IMR-90 (cell line): ENCODE measurements around the gene NDUFC2. TPM values are rescaled to one million over a fixed set of nuclear protein-coding genes. Genes with fewer than 3 reads are reported as not detected.

Experiments
- ATAC-seq: fragments of 200-7000 bp; cut with Tn5 transposase; 2 replicates; pipeline ENCODE4 v1.9.1; 2020; ENCODE audit warnings: low read depth, mild to moderate bottlenecking, moderate library complexity
- BruUV-seq: library from RNA; stranded (reverse); fragments of 400-500 nt; replicated peaks from 2 replicates; lab custom pipeline; 2021; lab: Mats Ljungman, UMichigan
- CTCF ChIA-PET: fragments of 300-600 bp; formaldehyde crosslinking; extraction: SDS; loops from one replicate; lab custom pipeline; 2021; ENCODE audit warnings: antibody characterized with exemption; lab: Yijun Ruan, JAX
- POLR2A ChIA-PET: fragments of 300-600 bp; sonication (Branson Sonifier 250); formaldehyde crosslinking; loops from one replicate; lab custom pipeline; 2022; ENCODE audit warnings: antibody characterized with exemption; ENCODE audit not compliant: unreplicated experiment; lab: Charles Lee
- DNase-seq: peaks from one replicate; pipeline ENCODE4 v3.0.0; 2013
- H2AFZ ChIP-seq: replicated peaks from 2 replicates; pipeline ENCODE3; 2013; ENCODE audit warnings: low read length, mild to moderate bottlenecking; ENCODE audit not compliant: poor library complexity
- H2AK5ac ChIP-seq: 2 replicates; pipeline ENCODE4 v1.6.1; 2013; ENCODE audit warnings: low read depth, low read length, inconsistent platforms
- H2AK9ac ChIP-seq: replicated peaks from 2 replicates; pipeline ENCODE3; 2013; ENCODE audit warnings: mild to moderate bottlenecking, low read depth, low read length, moderate library complexity; ENCODE audit not compliant: poor library complexity
- H2BK120ac ChIP-seq: 2 replicates; pipeline ENCODE4 v1.6.1; 2013; ENCODE audit warnings: low read depth, low read length, inconsistent platforms
- H2BK15ac ChIP-seq: 3 replicates; pipeline ENCODE4 v1.6.1; 2013; ENCODE audit warnings: low read depth, low read length, inconsistent platforms
- H2BK20ac ChIP-seq: 2 replicates; pipeline ENCODE4 v1.6.1; 2013; ENCODE audit warnings: low read depth, mild to moderate bottlenecking, inconsistent platforms, low read length, moderate library complexity
- H2BK5ac ChIP-seq: 2 replicates; pipeline ENCODE4 v1.6.1; 2013; ENCODE audit warnings: mild to moderate bottlenecking, low read depth, low read length, inconsistent platforms; ENCODE audit not compliant: poor library complexity, severe bottlenecking
- H3K14ac ChIP-seq: replicated peaks from 2 replicates; pipeline ENCODE4 v1.6.1; 2013; ENCODE audit warnings: low read depth, low read length, inconsistent platforms
- H3K18ac ChIP-seq: 2 replicates; pipeline ENCODE4 v1.6.1; 2013; ENCODE audit warnings: low read depth, low read length, control low read depth
- H3K23ac ChIP-seq: 2 replicates; pipeline ENCODE4 v1.6.1; 2013; ENCODE audit warnings: low read depth, low read length, inconsistent platforms
- H3K27ac ChIP-seq: 2 replicates; pipeline ENCODE4 v1.5.1; 2013; ENCODE audit warnings: mild to moderate bottlenecking, control low read depth, low read length; ENCODE audit not compliant: insufficient read depth
- H3K27me3 ChIP-seq: 2 replicates; pipeline ENCODE4 v1.6.1; 2013; ENCODE audit warnings: low read length; ENCODE audit not compliant: control insufficient read depth, insufficient read depth
- H3K36me3 ChIP-seq: 2 replicates; pipeline ENCODE4 v1.6.1; 2013; ENCODE audit warnings: low read length, mixed read lengths; ENCODE audit not compliant: control insufficient read depth, insufficient read depth
- H3K4ac ChIP-seq: 2 replicates; pipeline ENCODE4 v1.6.1; 2013; ENCODE audit warnings: low read depth, low read length, inconsistent platforms
- H3K4me1 ChIP-seq: 2 replicates; pipeline ENCODE4 v1.6.1; 2013; ENCODE audit warnings: low read length, mixed read lengths; ENCODE audit not compliant: control insufficient read depth, insufficient read depth
- H3K4me2 ChIP-seq: 2 replicates; pipeline ENCODE4 v1.6.1; 2013; ENCODE audit warnings: low read depth, mild to moderate bottlenecking, control low read depth, low read length, moderate library complexity
- H3K4me3 ChIP-seq: 2 replicates; pipeline ENCODE4 v1.5.1; 2013; ENCODE audit warnings: low read depth, mild to moderate bottlenecking, control low read depth, low read length, moderate library complexity; ENCODE audit not compliant: insufficient read depth
- H3K56ac ChIP-seq: 2 replicates; pipeline ENCODE4 v1.6.1; 2013; ENCODE audit warnings: low read length, inconsistent platforms; ENCODE audit not compliant: insufficient read depth; ENCODE audit errors: extremely low read depth
- H3K79me1 ChIP-seq, 2 experiments: 2 replicates each; pipeline ENCODE4 v1.6.1; 2013; ENCODE audit warnings: low read length in 2 of 2, inconsistent platforms in 1 of 2, low read depth in 1 of 2
- H3K9ac ChIP-seq: 2 replicates; pipeline ENCODE4 v1.6.1; 2013; ENCODE audit warnings: low read depth, low read length, control low read depth
- H3K9me1 ChIP-seq: 2 replicates; pipeline ENCODE4 v1.6.1; 2013; ENCODE audit warnings: low read length, inconsistent platforms; ENCODE audit not compliant: insufficient read depth
- H3K9me3 ChIP-seq: 2 replicates; pipeline ENCODE4 v1.6.1; 2013; ENCODE audit warnings: low read length; ENCODE audit not compliant: control insufficient read depth, insufficient read depth
- H4K20me1 ChIP-seq: 2 replicates; pipeline ENCODE4 v1.6.1; 2013; ENCODE audit warnings: low read length, inconsistent platforms; ENCODE audit not compliant: insufficient read depth
- H4K5ac ChIP-seq: 2 replicates; pipeline ENCODE4 v1.6.1; 2013; ENCODE audit warnings: mild to moderate bottlenecking, low read depth, low read length, control low read depth
- H4K8ac ChIP-seq, 2 experiments: 2 replicates each; pipeline ENCODE4 v1.6.1; 2013; ENCODE audit warnings: low read depth in 2 of 2, low read length in 2 of 2, control low read depth in 1 of 2, inconsistent platforms in 1 of 2
- H4K91ac ChIP-seq: 2 replicates; pipeline ENCODE4 v1.6.1; 2013; ENCODE audit warnings: low read depth, low read length, inconsistent platforms; ENCODE audit not compliant: insufficient read depth
- BHLHE40 ChIP-seq: fragments of 150-350 bp; IDR thresholded peaks from 2 replicates; pipeline ENCODE4 v1.6.1; 2016; ENCODE audit warnings: mild to moderate bottlenecking, low read depth, low read length
- CEBPB ChIP-seq: IDR thresholded peaks from 2 replicates; pipeline ENCODE4 v1.6.1; 2012; ENCODE audit warnings: low read depth, low read length, improper control_type of control experiment
- CHD1 ChIP-seq: IDR thresholded peaks from 2 replicates; pipeline ENCODE4 v1.6.1; 2012; ENCODE audit warnings: low read depth, low read length, improper control_type of control experiment
- ELK1 ChIP-seq: fragments of 150-350 bp; IDR thresholded peaks from 2 replicates; pipeline ENCODE4 v1.6.1; 2016; ENCODE audit warnings: low read depth, mild to moderate bottlenecking, low read length, moderate library complexity, borderline replicate concordance
- FOS ChIP-seq: fragments of 150-350 bp; IDR thresholded peaks from 2 replicates; pipeline ENCODE4 v1.6.1; 2016; ENCODE audit warnings: low read depth, low read length
- MAFK ChIP-seq: IDR thresholded peaks from 2 replicates; pipeline ENCODE4 v1.6.1; 2012; ENCODE audit warnings: low read depth, low read length, improper control_type of control experiment
- MAZ ChIP-seq: IDR thresholded peaks from 2 replicates; pipeline ENCODE4 v1.6.1; 2012; ENCODE audit warnings: low read depth, mild to moderate bottlenecking, low read length, improper control_type of control experiment, moderate library complexity, borderline replicate concordance
- MXI1 ChIP-seq: IDR thresholded peaks from 2 replicates; pipeline ENCODE4 v1.6.1; 2012; ENCODE audit warnings: low read depth, mild to moderate bottlenecking, low read length, moderate library complexity, borderline replicate concordance
- NFE2L2 ChIP-seq: fragments of 150-350 bp; IDR thresholded peaks from 2 replicates; pipeline ENCODE4 v1.6.1; 2016; ENCODE audit warnings: low read depth, mild to moderate bottlenecking, low read length
- POLR2A ChIP-seq: IDR thresholded peaks from 2 replicates; pipeline ENCODE4 v1.6.1; 2012; ENCODE audit warnings: mild to moderate bottlenecking, low read depth, low read length
- RAD21 ChIP-seq: IDR thresholded peaks from 2 replicates; pipeline ENCODE4 v1.6.1; 2012; ENCODE audit warnings: low read length, improper control_type of control experiment
- SMC3 ChIP-seq: fragments of 150-350 bp; IDR thresholded peaks from 2 replicates; pipeline ENCODE4 v1.6.1; 2016; ENCODE audit warnings: low read depth, mild to moderate bottlenecking, antibody characterized with exemption, low read length, moderate library complexity
- dilution Hi-C: fragments of 300-500 bp; cut with HindIII; formaldehyde crosslinking; loops from one replicate; pipeline ENCODE4 v1.14.3; 2018; ENCODE audit warnings: low sequenced_read_pairs; ENCODE audit not compliant: unreplicated experiment
- in situ Hi-C: fragments of 300-500 bp; cut with MboI; formaldehyde crosslinking; loops from 3 replicates; pipeline ENCODE4 v1.14.3; 2019; ENCODE audit warnings: low sequenced_read_pairs, inconsistent platforms, mixed read lengths
- intact Hi-C: fragments of 100-400 bp; cut with micrococcal nuclease; formaldehyde crosslinking; loops from 2 replicates; pipeline ENCODE4 v1.10.0; 2022
- polyA plus RNA-seq, 3 experiments: library from polyadenylated mRNA; depleted of rRNA; stranded (reverse); fragments of >200 nt; gene quantifications; 2 replicates each; pipeline ENCODE4 v1.2.3, GENCODE V29; 2012; ENCODE audit warnings: low replicate concordance in 1 of 3
- total RNA-seq: library from RNA; depleted of rRNA; stranded (reverse); fragments of >200 nt; gene quantifications from 2 replicates; pipeline ENCODE4 v1.2.3, GENCODE V29; 2012
- TF ChIP-seq, protein P1 (sequence below): fragments of 150-350 bp; IDR thresholded peaks from 2 replicates; pipeline ENCODE4 v1.6.1; 2017; ENCODE audit warnings: mild to moderate bottlenecking, antibody characterized with exemption, low read length, low read depth

Gene NDUFC2
- total and polyA plus RNA-seq, 2 of the 4 experiments (the other 2 are of a cell fraction), result 146 to 340 TPM

- Histone ChIP-seq H3K18ac (no peak overlapping the region), H3K56ac (no peak overlapping the region), H2AFZ (no peak overlapping the region), H2BK5ac (no peak overlapping the region), H3K14ac (no peak overlapping the region), H3K79me1 (no peaks in the 10 kb centered on the region), H3K9me3 (no peaks in the 10 kb centered on the region), H3K4me1 (peaks cover 3% of the 10 kb centered on the region; the same call in 1 of the 2 replicates), H3K4me2 (no peak overlapping the region), H3K27ac (no peak overlapping the region), H3K4me3 (no peak overlapping the region), H2AK5ac (no peak overlapping the region), H4K91ac (no peak overlapping the region), H3K27me3 (no peaks in the 10 kb centered on the region), H3K9me1 (no peaks in the 10 kb centered on the region; the same call in 1 of the 2 replicates), H2AK9ac (no peak overlapping the region), H4K5ac (no peak overlapping the region), H3K9ac (no peak overlapping the region), H2BK120ac (no peak overlapping the region), H2BK15ac (no peak overlapping the region), H4K20me1 (no peaks in the 10 kb centered on the region), H3K4ac (no peak overlapping the region), H3K23ac (no peak overlapping the region), H3K36me3 (no peaks in the 10 kb centered on the region), H4K8ac (no peak overlapping the region), H2BK20ac (no peak overlapping the region)
- ATAC-seq, result no peak
- dilution Hi-C loops, result no loop called here
- no peak for DNase-seq
- CTCF ChIA-PET, result interaction anchor here (0.6 to 1.0 kb wide), 2 partner anchors 14 to 38 kb away, joined by 3 read pairs; partner anchors contain the start of gene INTS4
- in situ Hi-C loops, result no loop called here
- intact Hi-C loops, result no loop called here
- POLR2A ChIA-PET, result no interaction called here
- no peak for TF ChIP-seq CHD1
- TF ChIP-seq NFE2L2, result no peak
- no peak for TF ChIP-seq BHLHE40
- no peak for TF ChIP-seq FOS
- no peak for TF ChIP-seq SMC3
- no peak for TF ChIP-seq ELK1
- TF ChIP-seq CEBPB, result no peak
- TF ChIP-seq RAD21, result no peak
- no peak for TF ChIP-seq MXI1
- TF ChIP-seq MAZ, result no peak
- no peak for TF ChIP-seq MAFK
- TF ChIP-seq POLR2A, result no peak
- TF ChIP-seq, protein P1, sequence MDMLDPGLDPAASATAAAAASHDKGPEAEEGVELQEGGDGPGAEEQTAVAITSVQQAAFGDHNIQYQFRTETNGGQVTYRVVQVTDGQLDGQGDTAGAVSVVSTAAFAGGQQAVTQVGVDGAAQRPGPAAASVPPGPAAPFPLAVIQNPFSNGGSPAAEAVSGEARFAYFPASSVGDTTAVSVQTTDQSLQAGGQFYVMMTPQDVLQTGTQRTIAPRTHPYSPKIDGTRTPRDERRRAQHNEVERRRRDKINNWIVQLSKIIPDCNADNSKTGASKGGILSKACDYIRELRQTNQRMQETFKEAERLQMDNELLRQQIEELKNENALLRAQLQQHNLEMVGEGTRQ, result no peak
- BruUV-seq, result no TSS peak
These were observed 47.6 kb downstream of the NDUFC2 start for GRCh38 chr11:78032090-78032489.
